Uterine smooth muscle cell (primary cell): Measurements from ENCODE around the gene PEF1. TPM values are rescaled to one million over a fixed set of nuclear protein-coding genes. Genes with fewer than 3 reads are reported as not detected.

Experiments used
- total RNA-seq: library from RNA; depleted of rRNA; stranded (reverse); fragments of >200 nt; gene quantifications from 2 replicates; pipeline ENCODE4 v1.2.3, GENCODE V29; 2014

The PEF1 gene
- 70.4 and 81.7 TPM in 2 replicates for total RNA-seq

GRCh38 chr1:31644560-31645273, at the start of gene PEF1:
PEF1 (minus strand) TSS chr1:31644876; CDS start chr1:31644864, 12 bp downstream.

DNA sequence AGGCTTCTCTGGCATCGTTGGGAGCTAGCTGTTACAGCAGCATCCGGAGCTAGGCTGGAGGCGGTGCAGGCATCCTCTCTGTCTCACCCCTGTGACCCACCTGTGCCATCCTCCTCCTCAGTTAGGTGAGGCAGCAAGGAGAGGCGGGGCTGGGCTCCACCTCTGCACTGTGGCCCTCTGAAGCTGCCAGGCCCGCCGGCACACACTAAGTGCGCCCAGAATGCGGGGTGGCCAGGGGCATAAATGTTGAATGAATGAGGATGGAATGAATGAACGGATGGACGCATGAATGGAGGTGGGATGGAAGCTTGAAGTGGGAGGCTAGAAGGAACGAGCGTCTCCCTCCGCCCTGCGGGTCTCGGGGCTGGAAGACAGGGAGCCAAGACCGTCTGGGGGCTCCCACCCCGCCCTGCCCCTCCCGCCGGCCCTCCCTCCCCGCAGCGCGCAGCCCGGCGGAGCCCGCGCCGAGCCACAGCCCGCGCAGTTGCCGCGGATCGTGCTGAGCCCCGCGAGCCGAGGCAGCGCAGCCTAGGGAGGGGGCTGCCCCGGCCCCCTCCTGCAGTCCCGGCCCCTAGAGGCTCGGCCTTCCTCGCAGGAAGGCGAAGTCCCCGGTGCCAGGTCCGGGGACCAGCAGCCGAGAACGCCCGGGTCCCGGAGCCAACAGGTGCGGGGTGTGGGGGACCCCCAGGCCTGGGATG, 27.3 kb downstream of the PEF1 start, which contains the start of gene HCRTR1:
Gene HCRTR1, plus strand, starts transcription at position 472 of the 698 bp plus-strand sequence. CDS start 1,504 bp downstream, outside the sequence.

Other genes with a start within 250 kb of the PEF1 start
- gene SERINC2, start 231.7 kb downstream of the PEF1 start, total RNA-seq = 7.6 and 8.4 TPM in 2 replicates
- gene TINAGL1, start 68.4 kb downstream of the PEF1 start, total RNA-seq = 3.4 and 28.4 TPM in 2 replicates
- not detected in 2 replicates for gene HCRTR1, start 27.2 kb downstream of the PEF1 start, total RNA-seq
- 50.2 and 202 TPM in 2 replicates for gene COL16A1, start 59.1 kb upstream of the PEF1 start, total RNA-seq
- 6.1 and 12.4 TPM in 2 replicates for gene ADGRB2, start 119.5 kb upstream of the PEF1 start, total RNA-seq
- gene SPOCD1, start 171.1 kb upstream of the PEF1 start, total RNA-seq = 71.4 and 85.6 TPM in 2 replicates